Urothelium cell line (cell line): Measurements from ENCODE around the gene SHPK.

Experiments used
- DNase-seq: peaks from one replicate; pipeline ENCODE4 v3.0.0; 2011; ENCODE audit warnings: low spot score, mixed read lengths
- FAIRE-seq: peaks from 2 replicates; lab custom pipeline; 2011; peaks lifted over from hg19 to GRCh38; lab: Jason Lieb, UNC

Gene SHPK

GRCh38 chr17:3636154-3636907 lies at the start of gene SHPK, which contains the start of gene CTNS:
Gene SHPK, minus strand, starts transcription at chr17:3636250. Its CDS starts 31 bp downstream, at chr17:3636219.
Gene CTNS, plus strand, starts transcription at chr17:3636760. Its CDS starts 3,447 bp downstream, at chr17:3640207.
- peak; percentile 96 for DNase-seq
- peak; percentile 30 for FAIRE-seq

- DNase-seq (no peak), FAIRE-seq (no peak)
Measured at GRCh38 chr17:3685174-3685573, 49.1 kb upstream of the SHPK start.

GRCh38 chr17:3683054-3683511 lies 47.0 kb upstream of the SHPK start:
- FAIRE-seq (no peak), DNase-seq (peak; percentile 59)

GRCh38 chr17:3682033-3682432 lies 46.0 kb upstream of the SHPK start:
- FAIRE-seq, result no peak
- DNase-seq, result no peak

- FAIRE-seq (no peak), DNase-seq (no peak)
Measured at GRCh38 chr17:3681565-3681964, 45.5 kb upstream of the SHPK start.

- no peak for FAIRE-seq
Measured at GRCh38 chr17:3681057-3681456, 45.0 kb upstream of the SHPK start.

GRCh38 chr17:3679531-3680126 lies 43.6 kb upstream of the SHPK start:
- DNase-seq (no peak), FAIRE-seq (no peak)

More at GRCh38 chr17:3681057-3681456, 45.0 kb upstream of the SHPK start:
- no peak for DNase-seq

- no peak for FAIRE-seq
- DNase-seq, result no peak
Measured at GRCh38 chr17:3678821-3679530, 42.9 kb upstream of the SHPK start.

- DNase-seq (no peak), FAIRE-seq (no peak)
Measured at GRCh38 chr17:3678095-3678820, 42.2 kb upstream of the SHPK start.

GRCh38 chr17:3675886-3676285 lies 39.8 kb upstream of the SHPK start:
- DNase-seq (no peak), FAIRE-seq (no peak)

- DNase-seq, result no peak
- FAIRE-seq, result no peak
Measured at GRCh38 chr17:3672571-3672970, 36.5 kb upstream of the SHPK start.

- DNase-seq, result no peak
- no peak for FAIRE-seq
Measured at GRCh38 chr17:3669548-3669947, 33.5 kb upstream of the SHPK start.

GRCh38 chr17:3669085-3669347 lies 33.0 kb upstream of the SHPK start:
- no peak for DNase-seq
- FAIRE-seq, result no peak

- FAIRE-seq (no peak), DNase-seq (peak; percentile 96)
Measured at GRCh38 chr17:3668279-3669084, 32.4 kb upstream of the SHPK start, which contains the start of the genes EMC6 and TAX1BP3. Gene EMC6, plus strand, starts transcription at chr17:3668812. Its CDS starts 335 bp downstream, at chr17:3669147. Gene TAX1BP3, minus strand, starts transcription at chr17:3668578. Its CDS starts 52 bp downstream, at chr17:3668526.

GRCh38 chr17:3667366-3668278 lies 31.6 kb upstream of the SHPK start:
- FAIRE-seq (no peak), DNase-seq (peak; percentile 88)

GRCh38 chr17:3666516-3666915 lies 30.5 kb upstream of the SHPK start:
- FAIRE-seq (no peak), DNase-seq (no peak)

- DNase-seq (no peak), FAIRE-seq (no peak)
Measured at GRCh38 chr17:3665834-3666233, 29.8 kb upstream of the SHPK start.

GRCh38 chr17:3663102-3664011 lies 27.3 kb upstream of the SHPK start:
- FAIRE-seq, result no peak
- no peak for DNase-seq
